ENCODE data around the gene GMEB1.
"Not testable (repeated sequence)": the region's sequence is repeated elsewhere in the genome, so short reads cannot be mapped to it uniquely, and the experiment has no call there.

The GMEB1 gene

DNA sequence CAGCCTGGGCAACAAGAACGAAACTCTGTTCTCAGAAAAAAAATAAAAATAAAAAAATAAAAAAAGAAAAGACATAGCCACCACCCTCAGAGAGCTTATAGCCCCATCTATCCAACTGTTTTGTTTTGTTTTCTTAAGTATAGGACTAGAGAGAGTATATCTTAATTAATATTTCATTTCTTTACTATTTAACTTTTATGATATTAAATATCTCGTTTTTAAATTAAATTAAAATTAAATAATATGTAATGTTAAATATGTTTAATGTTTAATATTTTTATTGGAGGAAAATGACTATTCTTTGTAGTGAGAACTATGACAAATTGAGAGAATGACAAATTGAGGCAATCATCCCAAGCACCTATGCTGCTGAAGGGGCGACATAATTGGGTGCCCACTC is 35.0 kb downstream of the GMEB1 start:
- H3K9me3 ChIP-seq (ENCODE audit: severe bottlenecking) = no peaks in the 10 kb centered on the region
- H3K36me3 ChIP-seq = peaks cover 49% of the 10 kb centered on the region
- TF ChIP-seq, protein P1, sequence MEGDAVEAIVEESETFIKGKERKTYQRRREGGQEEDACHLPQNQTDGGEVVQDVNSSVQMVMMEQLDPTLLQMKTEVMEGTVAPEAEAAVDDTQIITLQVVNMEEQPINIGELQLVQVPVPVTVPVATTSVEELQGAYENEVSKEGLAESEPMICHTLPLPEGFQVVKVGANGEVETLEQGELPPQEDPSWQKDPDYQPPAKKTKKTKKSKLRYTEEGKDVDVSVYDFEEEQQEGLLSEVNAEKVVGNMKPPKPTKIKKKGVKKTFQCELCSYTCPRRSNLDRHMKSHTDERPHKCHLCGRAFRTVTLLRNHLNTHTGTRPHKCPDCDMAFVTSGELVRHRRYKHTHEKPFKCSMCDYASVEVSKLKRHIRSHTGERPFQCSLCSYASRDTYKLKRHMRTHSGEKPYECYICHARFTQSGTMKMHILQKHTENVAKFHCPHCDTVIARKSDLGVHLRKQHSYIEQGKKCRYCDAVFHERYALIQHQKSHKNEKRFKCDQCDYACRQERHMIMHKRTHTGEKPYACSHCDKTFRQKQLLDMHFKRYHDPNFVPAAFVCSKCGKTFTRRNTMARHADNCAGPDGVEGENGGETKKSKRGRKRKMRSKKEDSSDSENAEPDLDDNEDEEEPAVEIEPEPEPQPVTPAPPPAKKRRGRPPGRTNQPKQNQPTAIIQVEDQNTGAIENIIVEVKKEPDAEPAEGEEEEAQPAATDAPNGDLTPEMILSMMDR (IDR thresholded peaks at IDR 0.05; ENCODE audit: low read depth, low read length) = no peak
- no peak for DNase-seq
- no peaks in the 10 kb centered on the region for H3K27me3 ChIP-seq (ENCODE audit: insufficient read depth, low read depth, severe bottlenecking)
- no peak overlapping the region for H3K4me3 ChIP-seq (ENCODE audit: low read depth, low read length)
- no peak overlapping the region for H3K27ac ChIP-seq

DNA sequence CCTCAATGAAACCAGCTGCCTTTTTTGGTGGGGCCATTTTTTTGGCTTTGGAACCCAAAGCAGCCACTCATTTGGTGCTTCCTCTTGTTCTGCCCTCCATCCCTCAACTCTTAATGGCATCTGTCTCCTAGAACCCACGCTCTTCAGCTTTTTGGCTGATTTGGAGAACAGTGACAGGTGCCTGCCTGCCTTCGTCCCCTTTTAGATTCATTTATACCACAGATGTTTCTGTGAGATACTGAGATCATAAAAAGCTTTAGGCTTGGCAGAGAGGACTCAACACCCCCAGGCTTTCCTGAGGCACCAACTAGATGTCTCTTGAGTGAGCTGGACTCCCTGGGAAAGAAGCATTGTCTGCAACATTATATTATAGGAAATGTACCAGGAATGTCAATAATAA is 47.8 kb downstream of the GMEB1 start:
- Histone ChIP-seq H3K27ac (no peak overlapping the region), H3K9me3 (ENCODE audit: severe bottlenecking) (no peaks in the 10 kb centered on the region), H3K27me3 (ENCODE audit: insufficient read depth, low read depth, severe bottlenecking) (no peaks in the 10 kb centered on the region), H3K4me3 (ENCODE audit: low read depth, low read length) (no peak overlapping the region), H3K36me3 (peaks cover 30% of the 10 kb centered on the region)
- TF ChIP-seq, protein P1 (IDR thresholded peaks at IDR 0.05; ENCODE audit: low read depth, low read length) = no peak
- no peak for DNase-seq

DNA sequence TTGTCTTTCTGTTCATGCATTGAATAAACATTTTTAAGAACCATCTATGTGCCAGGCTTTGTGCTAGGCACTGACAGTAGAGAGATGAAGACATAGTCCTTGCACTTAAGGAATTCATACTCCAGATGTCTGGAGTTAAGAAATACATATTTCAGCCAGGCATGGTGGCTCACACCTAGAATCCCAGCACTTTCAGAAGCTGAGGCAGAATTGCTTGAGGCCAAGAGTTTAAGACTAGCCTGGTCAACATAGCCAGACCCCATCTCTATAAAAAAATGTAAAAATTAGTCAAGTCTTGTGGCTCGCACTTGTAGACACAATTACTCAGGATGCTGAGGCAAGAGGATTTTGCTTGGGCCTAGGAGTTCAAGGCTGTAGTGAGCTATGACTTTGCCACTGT is 49.6 kb downstream of the GMEB1 start:
- no peak for DNase-seq
- Histone ChIP-seq H3K9me3 (ENCODE audit: severe bottlenecking) (no peaks in the 10 kb centered on the region), H3K27me3 (ENCODE audit: insufficient read depth, low read depth, severe bottlenecking) (no peaks in the 10 kb centered on the region), H3K36me3 (peaks cover 17% of the 10 kb centered on the region), H3K4me3 (ENCODE audit: low read depth, low read length) (no peak overlapping the region), H3K27ac (no peak overlapping the region)
- TF ChIP-seq, protein P1 (IDR thresholded peaks at IDR 0.05; ENCODE audit: low read depth, low read length) = no peak

DNA sequence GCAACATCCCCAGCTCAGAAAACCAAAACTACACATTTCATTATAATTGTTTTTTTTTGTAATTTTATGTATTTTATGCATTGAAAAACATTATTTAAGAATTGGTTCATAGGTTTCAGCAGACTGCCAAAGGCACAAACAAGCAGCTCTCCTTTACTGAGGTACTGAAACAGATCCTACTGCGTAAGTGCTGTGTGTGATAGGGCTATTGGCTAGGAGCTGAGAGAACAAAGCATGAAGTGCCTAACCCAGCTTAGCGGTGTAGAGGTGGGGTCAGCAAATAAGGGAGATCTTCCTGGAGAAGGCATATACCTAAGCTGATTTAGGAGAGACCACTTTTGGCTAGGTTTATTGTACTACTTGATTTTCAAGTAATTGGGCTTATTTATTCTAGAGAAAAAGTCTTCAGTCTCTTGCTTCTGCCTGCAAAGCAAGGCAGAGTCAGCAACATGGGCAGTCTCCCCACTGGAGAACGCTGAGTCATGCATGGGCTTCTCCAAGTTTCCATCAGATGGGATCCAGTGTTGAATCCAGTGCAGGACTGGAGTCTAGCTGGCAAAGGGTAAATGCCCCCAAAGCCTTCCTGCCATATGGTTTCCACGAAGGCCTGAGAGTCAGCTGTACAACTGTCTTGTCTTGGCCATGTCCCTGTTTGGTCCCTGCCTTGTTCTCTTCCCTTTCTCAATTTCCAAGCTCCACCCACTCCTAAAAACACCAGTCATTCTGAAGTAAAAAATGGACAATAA is 50.2 kb downstream of the GMEB1 start:
- Histone ChIP-seq H3K36me3 (peaks cover 13% of the 10 kb centered on the region), H3K27me3 (ENCODE audit: insufficient read depth, low read depth, severe bottlenecking) (no peaks in the 10 kb centered on the region), H3K9me3 (ENCODE audit: severe bottlenecking) (no peaks in the 10 kb centered on the region), H3K4me3 (ENCODE audit: low read depth, low read length) (no peak overlapping the region), H3K27ac (no peak overlapping the region)
- TF ChIP-seq, protein P1 (IDR thresholded peaks at IDR 0.05; ENCODE audit: low read depth, low read length) = no peak
- DNase-seq = peak; percentile 9

DNA sequence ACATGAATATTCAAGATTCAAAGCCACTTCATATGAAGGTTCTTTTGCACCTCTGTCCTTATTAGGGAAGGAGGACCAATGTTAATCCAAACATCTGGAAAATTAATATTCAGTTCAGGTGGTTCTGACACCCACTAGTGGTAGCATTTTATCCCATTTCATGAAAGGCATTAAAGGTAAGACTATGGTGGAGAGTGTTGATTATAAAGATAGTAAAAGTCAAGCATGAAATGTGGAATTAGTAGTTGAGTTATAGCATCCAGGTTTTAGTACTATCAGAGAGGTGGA is 50.7 kb downstream of the GMEB1 start:
- TF ChIP-seq, protein P1 (IDR thresholded peaks at IDR 0.05; ENCODE audit: low read depth, low read length) = no peak
- no peak overlapping the region for H3K27ac ChIP-seq
- H3K4me3 ChIP-seq (ENCODE audit: low read depth, low read length) = no peak overlapping the region
- H3K9me3 ChIP-seq (ENCODE audit: severe bottlenecking) = no peaks in the 10 kb centered on the region
- H3K36me3 ChIP-seq = peaks cover 8% of the 10 kb centered on the region
- no peak for DNase-seq
- no peaks in the 10 kb centered on the region for H3K27me3 ChIP-seq (ENCODE audit: insufficient read depth, low read depth, severe bottlenecking)

DNA sequence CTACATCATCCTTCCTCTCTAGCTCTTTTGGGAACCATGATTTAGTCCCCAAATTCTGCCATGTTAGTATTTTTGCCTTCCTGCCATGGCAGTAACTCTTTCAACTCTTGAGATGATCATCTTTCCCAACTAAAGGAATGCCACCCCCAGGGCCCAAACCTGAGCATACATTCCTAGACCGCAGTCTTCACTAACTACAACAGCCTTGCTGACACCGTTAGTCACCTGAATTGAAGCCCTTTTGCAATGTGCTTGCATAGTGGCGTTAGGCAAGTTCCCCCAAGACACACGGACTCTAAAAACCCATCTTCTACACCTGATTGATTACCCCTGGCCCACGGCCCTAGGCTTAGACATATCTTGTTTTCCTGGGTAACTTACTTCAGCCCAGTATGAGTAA is 51.8 kb downstream of the GMEB1 start:
- TF ChIP-seq, protein P1 (IDR thresholded peaks at IDR 0.05; ENCODE audit: low read depth, low read length) = no peak
- Histone ChIP-seq H3K36me3 (no peaks in the 10 kb centered on the region; the same call in 1 of the 2 replicates), H3K27ac (no peak overlapping the region), H3K27me3 (ENCODE audit: insufficient read depth, low read depth, severe bottlenecking) (no peaks in the 10 kb centered on the region), H3K4me3 (ENCODE audit: low read depth, low read length) (no peak overlapping the region), H3K9me3 (ENCODE audit: severe bottlenecking) (no peaks in the 10 kb centered on the region)
- no peak for DNase-seq

DNA sequence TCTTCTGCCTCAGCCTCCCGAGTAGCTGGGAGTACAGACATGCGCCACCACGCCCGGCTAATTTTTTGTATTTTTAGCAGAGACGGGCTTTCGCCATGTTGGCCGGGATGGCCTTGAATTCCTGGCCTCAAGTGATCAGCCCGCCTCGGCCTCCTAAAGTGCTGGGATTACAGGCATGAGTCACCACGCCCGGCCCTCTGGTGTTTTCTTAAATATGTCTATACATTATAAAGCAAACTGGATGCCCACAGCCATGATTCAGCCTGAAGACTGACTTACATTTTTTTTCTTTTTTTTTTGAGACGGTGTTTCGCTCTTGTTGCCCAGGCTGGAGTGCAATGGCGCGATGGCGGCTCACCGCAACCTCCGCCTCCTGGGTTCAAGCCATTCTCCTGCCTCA is 53.3 kb downstream of the GMEB1 start:
- not testable (repeated sequence) for H3K27ac ChIP-seq; DNase-seq; H3K36me3 ChIP-seq; H3K4me3 ChIP-seq (ENCODE audit: low read depth, low read length); H3K27me3 ChIP-seq (ENCODE audit: insufficient read depth, low read depth, severe bottlenecking); H3K9me3 ChIP-seq (ENCODE audit: severe bottlenecking)

DNA sequence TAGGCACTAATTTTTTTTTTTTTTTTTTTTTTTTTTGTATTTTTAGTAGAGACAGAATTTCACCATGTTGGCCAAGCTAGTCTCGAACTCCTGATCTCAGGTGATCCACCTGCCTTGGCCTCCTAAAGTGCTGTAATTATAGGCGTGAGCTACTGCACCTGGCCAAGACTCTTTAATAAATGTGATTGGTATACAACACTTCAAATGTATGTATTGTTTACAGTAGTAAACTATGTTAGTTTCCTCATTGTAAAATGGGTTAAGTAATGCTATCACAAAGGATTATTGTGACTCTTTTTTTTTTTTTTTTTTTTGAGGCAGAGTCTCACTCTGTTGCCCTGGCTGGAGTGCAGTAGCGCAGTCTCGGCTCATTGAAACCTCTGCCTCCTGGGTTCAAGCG is 56.8 kb downstream of the GMEB1 start:
- not testable (repeated sequence) for H3K9me3 ChIP-seq (ENCODE audit: severe bottlenecking); DNase-seq; H3K4me3 ChIP-seq (ENCODE audit: low read depth, low read length); H3K36me3 ChIP-seq; H3K27me3 ChIP-seq (ENCODE audit: insufficient read depth, low read depth, severe bottlenecking); H3K27ac ChIP-seq
